Keratinocyte (primary cell): Measurements from ENCODE around the gene ARHGAP22.

ENCODE experiments used
- EZH2 ChIP-seq: IDR thresholded peaks from one replicate; pipeline ENCODE4 v1.6.1; 2012; ENCODE audit warnings: inconsistent platforms, mild to moderate bottlenecking, low read length, moderate library complexity
- TF ChIP-seq, protein P1 (sequence below), 3 experiments: IDR thresholded peaks in 1 of 3; conservative IDR thresholded peaks in 1 of 3; optimal IDR thresholded peaks in 1 of 3; 2 replicates in 2 of 3; 3 replicates in 1 of 3; pipeline versions ENCODE3 to v1.5.1; 2011; ENCODE audit warnings: low read length in 3 of 3, mild to moderate bottlenecking in 3 of 3, moderate library complexity in 2 of 3, control low read depth in 1 of 3, inconsistent platforms in 1 of 3; ENCODE audit not compliant: insufficient read depth in 2 of 3; ENCODE audit errors: extremely low read depth in 1 of 3

DNA sequence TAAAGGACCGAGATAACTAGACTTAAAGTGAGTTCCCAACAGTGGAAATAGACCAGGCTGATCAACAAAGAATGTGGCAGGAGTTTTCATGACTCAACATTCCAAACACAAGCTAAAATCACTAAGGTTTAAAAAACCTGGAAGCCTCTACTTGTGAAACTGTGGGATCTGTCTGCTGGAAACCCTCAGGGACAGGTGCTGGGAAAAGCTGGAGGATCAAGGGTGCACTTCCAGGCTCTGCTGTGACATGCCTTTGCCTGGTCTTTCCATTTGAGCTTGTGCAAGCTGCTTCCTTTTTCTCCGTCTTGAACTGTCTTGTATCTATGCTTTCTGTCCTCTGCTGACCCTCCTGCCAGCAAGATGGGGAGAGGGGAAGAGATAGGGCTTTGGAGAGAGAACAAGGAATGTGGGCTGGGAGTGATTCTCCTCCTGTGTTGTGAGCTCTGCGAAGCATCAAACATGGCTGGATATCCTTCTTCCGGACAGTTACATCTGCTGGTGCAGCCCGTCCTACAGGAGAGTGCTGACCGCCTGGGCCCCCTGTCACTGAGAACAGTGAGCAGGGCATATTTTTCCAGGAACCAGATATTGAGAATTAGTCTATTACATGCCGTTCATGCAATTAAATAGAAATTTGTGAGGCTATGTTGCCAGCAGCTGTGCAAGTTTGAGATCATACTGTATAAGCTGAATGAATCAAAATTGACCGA lies 25.5 kb downstream of the ARHGAP22 start:
- no peak for TF ChIP-seq EZH2
- TF ChIP-seq, protein P1, sequence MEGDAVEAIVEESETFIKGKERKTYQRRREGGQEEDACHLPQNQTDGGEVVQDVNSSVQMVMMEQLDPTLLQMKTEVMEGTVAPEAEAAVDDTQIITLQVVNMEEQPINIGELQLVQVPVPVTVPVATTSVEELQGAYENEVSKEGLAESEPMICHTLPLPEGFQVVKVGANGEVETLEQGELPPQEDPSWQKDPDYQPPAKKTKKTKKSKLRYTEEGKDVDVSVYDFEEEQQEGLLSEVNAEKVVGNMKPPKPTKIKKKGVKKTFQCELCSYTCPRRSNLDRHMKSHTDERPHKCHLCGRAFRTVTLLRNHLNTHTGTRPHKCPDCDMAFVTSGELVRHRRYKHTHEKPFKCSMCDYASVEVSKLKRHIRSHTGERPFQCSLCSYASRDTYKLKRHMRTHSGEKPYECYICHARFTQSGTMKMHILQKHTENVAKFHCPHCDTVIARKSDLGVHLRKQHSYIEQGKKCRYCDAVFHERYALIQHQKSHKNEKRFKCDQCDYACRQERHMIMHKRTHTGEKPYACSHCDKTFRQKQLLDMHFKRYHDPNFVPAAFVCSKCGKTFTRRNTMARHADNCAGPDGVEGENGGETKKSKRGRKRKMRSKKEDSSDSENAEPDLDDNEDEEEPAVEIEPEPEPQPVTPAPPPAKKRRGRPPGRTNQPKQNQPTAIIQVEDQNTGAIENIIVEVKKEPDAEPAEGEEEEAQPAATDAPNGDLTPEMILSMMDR (optimal IDR thresholded peaks at IDR 0.05 in 1 of 3, IDR thresholded peaks at IDR 0.05 in 1 of 3, conservative IDR thresholded peaks at IDR 0.05 in 1 of 3; ENCODE audit: extremely low read depth in 1 of 3, insufficient read depth in 2 of 3, low read length in 3 of 3), result no peak
